H1 (cell line): Measurements from ENCODE around the gene PDZD4. TPM values are rescaled to one million over a fixed set of nuclear protein-coding genes. Genes with fewer than 3 reads are reported as not detected.

Experiments
- BCL11A ChIP-seq, 2 experiments: IDR thresholded peaks; one replicate each; pipeline ENCODE4 v1.6.1; 2011; ENCODE audit warnings: low read depth in 2 of 2, low read length in 2 of 2, mild to moderate bottlenecking in 2 of 2
- POU5F1 ChIP-seq: IDR thresholded peaks from 2 replicates; pipeline ENCODE4 v1.6.1; 2011; ENCODE audit warnings: low read depth, mild to moderate bottlenecking, low read length, moderate library complexity
- TAF7 ChIP-seq: optimal IDR thresholded peaks from 2 replicates; pipeline ENCODE3; 2011; ENCODE audit warnings: low read depth, mild to moderate bottlenecking, inconsistent platforms, low read length, moderate library complexity, borderline replicate concordance
- polyA plus RNA-seq, 7 experiments: library from polyadenylated mRNA; depleted of rRNA in 3 of 7; stranded (reverse) in 5 of 7; unstranded in 2 of 7; fragments of >200 nt in 5 of 7; fragments of 200-250 nt in 2 of 7; gene quantifications; 1 replicate in 5 of 7; 2 replicates in 1 of 7; 4 replicates in 1 of 7; pipeline versions ENCODE4 v1.2.1 to v1.2.3, GENCODE V29; 2011 to 2013; ENCODE audit warnings: missing spikeins in 2 of 7, mixed read lengths in 2 of 7
- total RNA-seq: library from RNA; stranded (reverse); fragmentation: NEBNext Ultra II Directional; extraction: Animal tissue kit (Norgen Biotek cat#: 25700); gene quantifications from 2 replicates; pipeline ENCODE4 v1.2.1, GENCODE V29; 2021

Gene PDZD4
- total and polyA plus RNA-seq, 2 of the 8 experiments (the other 6 are each of a cell fraction or from before 2014, with no cell fraction given), result 45.8 to 169 TPM

GRCh38 chrX:153853902-153854267, 23.5 kb upstream of the PDZD4 start (continued):
- TF ChIP-seq TAF7, result no peak
- no peak for TF ChIP-seq BCL11A (IDR thresholded peaks at IDR 0.05; ENCODE audit: low read depth in 2 of 2, low read length in 2 of 2)
- TF ChIP-seq POU5F1, result no peak
